Measurements from ENCODE around the gene CDC26.

- TF ChIP-seq TCF7 (CRISPR knock-in tag; IDR thresholded peaks at IDR 0.05; ENCODE audit: low read depth) (no peak), CTCF (IDR thresholded peaks at IDR 0.05) (no peak), NFE2L1 (CRISPR knock-in tag; IDR thresholded peaks at IDR 0.05) (no peak), RORB (CRISPR knock-in tag; IDR thresholded peaks at IDR 0.05) (no peak), ERG (CRISPR knock-in tag; IDR thresholded peaks at IDR 0.05) (no peak), RELA (CRISPR knock-in tag; IDR thresholded peaks at IDR 0.05; ENCODE audit: borderline replicate concordance) (no peak), ATF1 (CRISPR knock-in tag; IDR thresholded peaks at IDR 0.05) (no peak), TP53 (CRISPR knock-in tag; IDR thresholded peaks at IDR 0.05) (no peak), ZNF219 (CRISPR knock-in tag; IDR thresholded peaks at IDR 0.05; ENCODE audit: borderline replicate concordance) (no peak), E2F4 (CRISPR knock-in tag; IDR thresholded peaks at IDR 0.05; ENCODE audit: borderline replicate concordance, low read depth) (no peak), ZNF138 (CRISPR knock-in tag; conservative IDR thresholded peaks at IDR 0.05) (no peak), JUN (CRISPR knock-in tag; IDR thresholded peaks at IDR 0.05) (no peak)
- TF ChIP-seq, protein P1, sequence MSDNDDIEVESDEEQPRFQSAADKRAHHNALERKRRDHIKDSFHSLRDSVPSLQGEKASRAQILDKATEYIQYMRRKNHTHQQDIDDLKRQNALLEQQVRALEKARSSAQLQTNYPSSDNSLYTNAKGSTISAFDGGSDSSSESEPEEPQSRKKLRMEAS (CRISPR knock-in tag; IDR thresholded peaks at IDR 0.05): no peak
- TF ChIP-seq, protein P2, sequence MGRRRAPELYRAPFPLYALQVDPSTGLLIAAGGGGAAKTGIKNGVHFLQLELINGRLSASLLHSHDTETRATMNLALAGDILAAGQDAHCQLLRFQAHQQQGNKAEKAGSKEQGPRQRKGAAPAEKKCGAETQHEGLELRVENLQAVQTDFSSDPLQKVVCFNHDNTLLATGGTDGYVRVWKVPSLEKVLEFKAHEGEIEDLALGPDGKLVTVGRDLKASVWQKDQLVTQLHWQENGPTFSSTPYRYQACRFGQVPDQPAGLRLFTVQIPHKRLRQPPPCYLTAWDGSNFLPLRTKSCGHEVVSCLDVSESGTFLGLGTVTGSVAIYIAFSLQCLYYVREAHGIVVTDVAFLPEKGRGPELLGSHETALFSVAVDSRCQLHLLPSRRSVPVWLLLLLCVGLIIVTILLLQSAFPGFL (CRISPR knock-in tag; IDR thresholded peaks at IDR 0.05; ENCODE audit: borderline replicate concordance): no peak
Measured at GRCh38 chr9:113220467-113221002, 54.8 kb downstream of the CDC26 start.
